Measurements from ENCODE around the gene RARG. TPM values are rescaled to one million over a fixed set of nuclear protein-coding genes. Genes with fewer than 3 reads are reported as not detected.

The RARG gene
- 10 to 100 TPM; 13.5 to 24.1 TPM for total RNA-seq
- long read RNA-seq, partial matches to known transcripts = 2 of 4 reads
- long read RNA-seq, other reads (novel, unspliced or antisense) = 0 of 4 reads

DNA sequence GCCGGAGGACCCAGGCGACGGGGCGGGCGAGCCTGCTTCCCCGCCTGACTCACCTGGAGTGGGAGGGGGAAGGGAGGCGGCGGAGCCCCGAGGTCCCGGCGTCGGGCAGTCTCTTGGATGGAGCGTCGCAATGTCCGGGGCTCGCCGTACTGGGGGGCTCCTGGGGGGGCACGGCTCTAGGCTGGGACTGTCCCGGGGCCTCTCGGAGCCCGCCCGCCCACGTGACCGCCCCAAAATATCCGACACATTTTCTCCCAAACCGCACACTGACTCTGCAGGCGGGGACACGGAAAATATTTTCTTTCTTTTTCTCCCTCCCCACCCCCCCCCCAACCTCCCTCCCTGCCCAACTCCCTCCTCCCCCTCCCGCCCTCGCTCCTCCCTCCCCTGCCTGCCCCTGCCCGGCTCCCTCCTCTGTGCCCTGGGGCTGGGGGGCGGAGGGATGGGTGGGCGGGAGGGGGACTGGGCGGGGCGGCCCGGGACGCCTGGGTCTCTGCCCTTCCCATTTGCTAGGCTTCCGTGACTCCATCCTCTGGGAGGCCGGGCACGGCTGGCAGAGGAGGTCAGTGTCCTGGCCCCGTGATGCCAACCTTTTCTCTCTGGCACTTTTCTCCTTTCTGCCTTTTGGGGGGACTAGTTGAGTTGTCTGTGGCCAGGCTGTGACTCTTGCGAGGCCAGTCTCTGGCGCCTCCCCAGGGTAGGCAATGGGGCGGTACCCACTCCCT lies at the start of gene RARG:
Gene RARG, minus strand, starts transcription at position 289 of the 725 bp plus-strand sequence. CDS start 4,664 bp downstream, outside the sequence.
- intact Hi-C loops (cut with DNase I) = no loop called here
- ATAC-seq = peak; percentile 69 to 83
- DNase-seq = peak; percentile 57

DNA sequence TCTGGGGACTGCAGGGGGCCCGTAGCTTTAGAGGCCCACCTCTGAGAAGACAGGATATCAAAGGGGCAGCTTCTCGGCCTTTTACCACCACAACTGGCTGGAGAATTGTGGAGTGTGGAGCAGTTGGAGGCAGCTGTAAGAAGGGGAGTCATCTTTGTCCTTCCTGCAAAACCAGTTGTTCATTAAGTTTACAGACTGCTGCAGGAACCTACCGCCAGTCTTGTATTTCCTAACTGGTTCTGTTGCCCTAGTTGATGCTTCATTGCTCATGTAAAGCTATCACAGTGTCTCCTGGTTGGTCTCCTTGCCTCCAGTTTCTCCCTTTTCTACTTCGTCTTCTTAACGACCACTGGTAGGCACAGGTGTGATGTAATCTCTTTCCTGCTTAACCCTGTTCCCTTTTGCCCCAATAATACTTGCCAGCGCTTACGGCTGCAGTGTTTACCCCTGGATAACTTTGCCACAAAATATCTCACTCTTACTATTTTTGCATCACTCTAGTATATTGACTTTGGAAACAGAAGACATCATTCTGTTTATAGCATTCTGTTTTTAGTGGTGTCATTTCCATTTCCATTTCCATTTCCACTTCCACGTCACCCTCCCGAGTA lies 48.0 kb upstream of the RARG start:
- DNase-seq (no peak), ATAC-seq (no peak)
- intact Hi-C loops (cut with DNase I) = no loop called here

DNA sequence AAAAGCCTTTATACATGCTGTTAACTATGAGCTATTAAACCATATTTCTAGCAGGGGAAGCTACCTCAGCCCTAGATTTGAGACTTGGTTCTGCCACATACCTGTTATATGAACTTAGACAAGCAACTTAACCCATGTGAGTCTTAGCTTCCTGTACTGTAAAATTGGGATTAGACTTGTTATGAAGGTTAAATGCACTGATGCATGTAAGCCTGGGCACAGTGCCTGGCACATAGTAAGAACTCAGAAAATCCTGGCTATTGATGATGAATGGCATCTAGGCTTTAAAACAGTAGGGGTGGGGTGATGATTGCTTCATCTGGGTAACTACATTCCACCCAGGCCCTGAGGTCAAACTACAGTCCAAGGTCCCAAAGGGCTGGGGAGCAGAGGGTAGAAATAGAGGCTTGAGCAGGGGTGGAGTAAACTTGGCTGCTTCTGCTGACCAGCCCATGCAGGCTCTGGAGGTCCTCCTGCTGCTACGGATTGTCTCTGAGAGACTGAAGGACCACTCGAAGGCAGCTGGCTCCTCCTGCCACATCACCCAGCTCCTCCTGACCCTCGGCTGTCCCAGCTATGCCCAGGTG lies 47.4 kb upstream of the RARG start:
- ATAC-seq (no peak), DNase-seq (no peak)
- intact Hi-C loops (cut with DNase I) = no loop called here

DNA sequence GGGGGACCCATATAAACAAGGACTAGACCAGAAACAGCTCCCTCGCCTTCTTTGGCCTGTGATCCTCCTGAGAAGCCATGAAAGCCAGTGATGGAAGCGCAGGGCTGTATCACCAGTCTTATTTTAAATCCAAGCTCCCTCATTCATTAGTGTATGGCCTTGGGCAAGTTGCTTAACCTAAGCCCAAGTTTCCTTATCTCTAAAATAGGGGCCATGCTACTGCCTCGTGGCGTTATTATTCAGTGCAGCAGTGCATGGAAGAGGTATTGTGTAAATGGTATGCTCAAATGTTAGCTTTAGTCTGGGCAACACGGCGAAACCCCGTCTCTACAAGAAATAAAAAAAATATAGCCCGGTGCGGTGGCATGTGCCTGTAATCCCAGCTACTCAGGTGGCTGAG lies 46.0 kb upstream of the RARG start:
- intact Hi-C loops (cut with DNase I) = no loop called here
- DNase-seq = no peak
- no peak for ATAC-seq

DNA sequence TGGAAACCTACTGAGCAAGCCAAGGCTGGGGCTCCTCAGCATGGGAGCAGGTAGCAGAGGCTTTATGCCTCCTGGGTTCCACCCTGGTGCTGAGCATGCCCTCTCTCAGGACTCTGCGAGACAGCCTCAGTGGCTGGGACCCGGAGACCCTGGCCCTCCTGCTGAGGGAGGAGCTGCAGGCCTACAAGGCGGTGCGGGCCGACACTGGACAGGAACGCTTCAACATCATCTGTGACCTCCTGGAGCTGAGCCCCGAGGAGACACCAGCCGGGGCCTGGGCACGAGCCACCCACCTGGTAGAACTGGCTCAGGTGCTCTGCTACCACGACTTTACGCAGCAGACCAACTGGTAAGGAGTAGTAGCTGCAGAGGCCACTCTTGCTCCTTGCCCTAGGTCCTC lies 44.5 kb upstream of the RARG start:
- intact Hi-C loops (cut with DNase I) = no loop called here
- no peak for DNase-seq
- ATAC-seq = no peak

DNA sequence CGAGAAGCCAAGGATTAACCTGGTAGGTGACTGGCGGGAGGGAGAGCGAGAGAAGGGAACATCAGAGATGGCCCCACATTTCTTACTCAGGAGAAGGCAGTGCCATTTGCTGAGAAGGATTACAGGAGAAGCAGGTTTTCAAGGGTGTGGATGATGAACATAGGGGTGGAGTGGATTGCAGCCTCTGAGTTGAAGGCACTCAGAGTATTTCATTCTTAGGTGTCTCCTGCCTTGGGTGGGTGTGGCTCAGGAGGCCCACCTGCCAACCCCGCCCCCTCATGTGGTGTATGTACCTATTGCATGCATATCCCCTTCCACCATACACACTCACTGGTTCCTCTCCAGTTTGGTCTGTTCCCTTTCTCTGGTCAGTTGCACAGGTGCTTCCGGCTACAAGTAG lies 42.4 kb upstream of the RARG start:
- no peak for DNase-seq
- intact Hi-C loops (cut with DNase I) = no loop called here
- ATAC-seq = no peak

DNA sequence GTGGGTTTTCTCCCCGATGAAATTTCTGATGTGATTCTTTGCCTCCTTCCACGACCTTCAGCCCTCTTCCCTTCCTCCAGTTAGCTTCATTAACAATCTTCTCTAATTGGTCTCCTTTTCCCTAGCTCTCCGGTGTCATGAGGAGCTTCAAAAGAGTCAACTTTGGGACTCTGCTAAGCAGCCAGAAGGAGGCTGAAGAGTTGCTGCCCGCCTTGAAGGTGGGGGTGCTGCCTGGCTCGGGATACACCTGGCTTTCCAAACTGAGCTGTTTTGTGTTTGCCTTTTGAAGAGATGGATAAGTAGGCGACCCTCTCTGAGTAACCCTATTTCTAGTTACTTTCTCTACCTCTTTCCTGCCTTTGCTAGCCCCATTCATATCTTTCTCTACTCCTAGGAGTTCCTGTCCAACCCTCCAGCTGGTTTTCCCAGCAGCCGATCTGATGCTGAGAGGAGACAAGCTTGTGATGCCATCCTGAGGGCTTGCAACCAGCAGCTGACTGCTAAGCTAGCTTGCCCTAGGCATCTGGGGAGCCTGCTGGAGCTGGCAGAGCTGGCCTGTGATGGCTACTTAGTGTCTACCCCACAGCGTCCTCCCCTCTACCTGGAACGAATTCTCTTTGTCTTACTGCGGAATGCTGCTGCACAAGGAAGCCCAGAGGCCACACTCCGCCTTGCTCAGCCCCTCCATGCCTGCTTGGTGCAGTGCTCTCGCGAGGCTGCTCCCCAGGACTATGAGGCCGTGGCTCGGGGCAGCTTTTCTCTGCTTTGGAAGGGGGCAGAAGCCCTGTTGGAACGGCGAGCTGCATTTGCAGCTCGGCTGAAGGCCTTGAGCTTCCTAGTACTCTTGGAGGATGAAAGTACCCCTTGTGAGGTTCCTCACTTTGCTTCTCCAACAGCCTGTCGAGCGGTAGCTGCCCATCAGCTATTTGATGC lies 36.9 kb upstream of the RARG start:
- intact Hi-C loops (cut with DNase I) = loop anchor here in 1 of 2 donors (5.0 kb wide), 1 partner anchor 47 kb away; no protein-coding TSS in a partner anchor
- no peak for DNase-seq
- no peak for ATAC-seq

DNA sequence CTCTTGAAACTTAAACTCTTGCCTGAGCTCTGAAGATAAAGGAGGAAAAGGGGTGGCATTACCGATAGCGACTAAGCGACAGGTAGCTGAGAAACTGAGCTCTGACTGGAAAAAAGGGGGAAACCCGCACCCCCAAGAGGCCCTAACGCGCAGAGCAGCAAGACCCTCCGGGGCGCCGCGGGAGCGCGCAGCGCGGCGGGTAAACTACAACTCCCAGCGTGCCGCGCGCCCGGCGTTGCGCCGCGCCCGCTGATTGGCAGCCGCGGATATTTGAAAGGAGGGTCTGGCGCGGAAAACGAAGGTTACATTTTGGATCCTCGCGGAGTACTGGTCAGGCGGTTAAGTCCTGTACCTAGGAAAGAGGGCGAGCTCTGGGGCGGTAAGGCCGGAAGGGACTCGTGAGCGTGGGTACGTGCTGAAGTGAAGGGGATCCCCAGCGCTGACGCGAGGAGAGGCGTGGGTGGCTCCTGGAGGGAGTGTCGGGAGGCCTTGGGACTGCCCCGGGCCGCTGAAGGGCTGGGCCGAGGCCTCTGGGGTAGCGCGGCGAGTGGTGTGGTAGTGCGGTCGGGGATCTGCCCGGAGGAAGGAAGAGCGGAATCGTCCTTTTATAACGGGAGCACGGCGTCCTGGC lies 36.1 kb upstream of the RARG start, which contains the start of gene ESPL1:
Gene ESPL1, plus strand, starts transcription at position 301 of the 631 bp plus-strand sequence. CDS start 468 bp downstream, outside the sequence.
- intact Hi-C loops (cut with DNase I) = loop anchor here in 1 of 2 donors (5.0 kb wide), 1 partner anchor 46 kb away; no protein-coding TSS in a partner anchor
- peak; percentile 95 to 96 for ATAC-seq
- peak; percentile 81 for DNase-seq

DNA sequence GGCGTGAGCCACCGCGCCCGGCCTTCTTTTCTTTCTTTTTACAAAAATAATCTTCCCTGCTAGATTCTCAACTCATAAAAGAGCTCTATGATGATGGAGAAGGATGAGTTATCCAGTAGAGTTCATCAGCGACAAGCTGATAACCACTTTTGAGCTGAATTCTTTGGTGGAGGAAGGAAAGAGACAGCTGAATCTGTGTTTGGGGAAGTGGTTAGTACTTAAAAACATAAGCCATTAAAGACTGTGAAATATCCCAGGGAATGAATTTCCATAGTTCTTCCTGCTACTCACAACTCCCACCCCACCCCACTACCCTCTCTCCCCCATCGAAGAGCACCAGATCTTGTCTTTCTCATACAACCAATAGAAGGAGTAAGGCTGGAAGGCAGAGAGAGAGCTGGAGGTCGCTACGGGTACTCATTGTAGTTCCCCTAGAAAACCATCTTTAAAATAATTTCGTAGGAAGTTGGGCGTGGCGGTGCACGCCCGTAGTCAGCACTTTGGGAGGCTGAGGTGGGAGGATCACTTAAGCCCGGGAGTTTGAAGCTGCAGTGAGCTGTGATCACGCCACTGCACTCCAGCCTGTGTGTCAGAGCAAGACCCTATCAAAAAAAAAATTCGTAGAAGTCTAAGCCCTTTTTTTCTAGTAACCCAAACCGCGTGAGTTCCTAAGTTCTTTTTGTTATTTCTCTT lies 35.4 kb upstream of the RARG start:
- intact Hi-C loops (cut with DNase I) = loop anchor here in 1 of 2 donors (5.0 kb wide), 1 partner anchor 45 kb away; no protein-coding TSS in a partner anchor
- peak; percentile 35 to 62 for ATAC-seq
- no peak for DNase-seq

DNA sequence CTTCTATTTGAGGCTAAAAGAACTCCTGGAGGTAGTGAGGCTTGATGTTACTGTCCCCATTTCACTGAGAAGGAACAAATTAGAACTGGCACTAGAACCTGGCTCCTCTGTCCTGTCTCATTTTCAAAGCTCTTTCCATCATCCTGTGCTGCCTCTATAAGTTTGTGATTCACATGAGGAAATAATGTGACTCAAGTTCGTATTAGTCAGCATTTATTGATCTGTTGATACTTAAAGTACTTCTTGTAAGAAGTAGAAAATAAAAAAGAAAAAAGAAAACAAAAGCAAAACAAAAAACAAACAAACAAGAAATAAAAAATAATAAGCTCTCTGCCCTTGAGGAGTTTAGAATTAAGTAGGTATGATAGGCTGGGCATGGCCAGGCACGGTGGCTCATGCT lies 33.8 kb upstream of the RARG start:
- ATAC-seq = no peak
- intact Hi-C loops (cut with DNase I) = loop anchor here in 1 of 2 donors (5.0 kb wide), 1 partner anchor 43 kb away; no protein-coding TSS in a partner anchor
- DNase-seq = no peak

DNA sequence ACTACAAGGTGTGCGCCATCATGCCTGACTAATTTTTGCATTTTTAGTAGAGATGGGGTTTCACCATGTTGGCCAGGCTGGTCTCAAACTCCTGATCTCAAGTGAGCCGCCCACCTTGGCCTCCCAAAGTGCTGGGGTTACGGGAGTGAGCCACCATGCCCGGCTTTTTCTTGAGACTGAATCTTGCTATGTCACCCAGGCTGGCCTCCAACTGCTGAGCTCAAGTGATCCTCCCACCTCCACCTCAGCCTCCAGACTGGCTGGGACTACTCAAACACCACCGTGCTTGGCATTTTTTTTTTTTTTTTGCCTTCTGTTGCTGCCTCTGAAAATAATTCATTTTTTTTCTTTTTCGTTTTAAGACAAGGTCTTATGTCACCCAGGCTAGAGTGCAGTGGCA lies 27.9 kb upstream of the RARG start:
- ATAC-seq = no peak
- intact Hi-C loops (cut with DNase I) = no loop called here

DNA sequence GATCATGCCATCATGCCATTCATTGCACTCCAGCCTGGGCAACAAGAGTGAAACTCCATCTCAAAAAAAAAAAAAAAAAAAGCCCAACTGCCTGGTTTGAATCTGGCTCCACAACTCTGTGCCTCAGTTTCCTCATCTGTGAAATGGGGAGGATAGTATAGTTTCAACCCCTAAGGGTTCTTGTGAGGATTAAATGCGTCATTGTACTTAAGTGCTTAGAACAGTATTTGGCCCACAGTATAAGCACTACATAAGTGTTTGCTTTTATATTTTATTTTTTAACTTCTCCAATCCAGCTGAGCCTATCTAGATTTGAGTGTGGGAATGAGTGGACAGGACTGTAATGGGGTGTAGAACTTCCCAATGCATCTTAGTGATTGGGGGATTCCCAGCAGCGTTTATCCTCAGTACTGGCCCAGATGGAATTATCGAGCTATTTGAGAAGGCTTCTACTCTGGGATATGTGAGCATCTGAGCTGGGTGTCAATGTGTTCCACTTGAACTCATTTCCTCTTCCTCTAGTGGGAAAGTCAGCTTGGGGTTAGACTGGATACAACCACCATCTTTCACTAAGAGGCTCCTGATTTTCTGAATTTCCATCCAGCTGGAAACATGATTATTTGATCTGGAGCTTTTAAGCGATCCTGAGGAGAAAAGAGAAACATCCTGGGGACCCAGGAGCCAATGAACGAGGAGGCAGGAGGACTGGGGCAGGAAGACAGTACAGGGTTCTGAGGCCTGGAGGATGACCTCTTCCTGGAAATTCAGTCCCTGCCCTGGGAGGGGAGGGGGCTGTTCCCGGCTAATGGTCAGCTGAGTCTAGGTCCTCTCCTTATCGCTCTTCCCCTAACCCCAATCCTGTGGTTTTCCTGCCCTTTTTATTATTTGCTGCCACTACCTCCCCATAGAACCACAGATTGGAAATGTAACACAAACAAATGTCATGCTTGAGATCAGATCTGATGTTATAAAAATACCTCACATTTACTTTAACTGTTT lies 26.8 kb upstream of the RARG start:
- DNase-seq (no peak), ATAC-seq (no peak)
- intact Hi-C loops (cut with DNase I) = no loop called here

More for the DNA sequence above, 27.9 kb upstream of the RARG start:
- DNase-seq = no peak

DNA sequence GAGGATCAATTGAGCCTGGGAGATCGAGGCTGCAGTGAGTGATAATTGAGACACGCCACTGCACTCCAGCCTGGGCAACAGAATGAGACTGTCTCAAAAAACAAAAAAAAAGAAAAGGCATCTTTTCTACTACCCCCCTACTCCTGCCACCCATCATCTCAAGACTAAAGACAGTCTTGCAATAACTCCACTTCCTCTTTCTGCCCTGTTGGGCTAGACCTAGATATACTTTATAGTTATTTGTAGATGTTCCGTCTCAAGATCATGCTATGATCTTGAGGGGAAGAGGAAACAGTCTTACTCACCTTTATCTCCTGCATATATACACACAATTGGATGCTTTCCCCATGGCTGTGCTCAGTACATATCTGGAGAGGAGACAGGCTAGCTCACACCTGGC lies 24.0 kb upstream of the RARG start:
- no peak for DNase-seq
- no peak for ATAC-seq
- intact Hi-C loops (cut with DNase I) = no loop called here

DNA sequence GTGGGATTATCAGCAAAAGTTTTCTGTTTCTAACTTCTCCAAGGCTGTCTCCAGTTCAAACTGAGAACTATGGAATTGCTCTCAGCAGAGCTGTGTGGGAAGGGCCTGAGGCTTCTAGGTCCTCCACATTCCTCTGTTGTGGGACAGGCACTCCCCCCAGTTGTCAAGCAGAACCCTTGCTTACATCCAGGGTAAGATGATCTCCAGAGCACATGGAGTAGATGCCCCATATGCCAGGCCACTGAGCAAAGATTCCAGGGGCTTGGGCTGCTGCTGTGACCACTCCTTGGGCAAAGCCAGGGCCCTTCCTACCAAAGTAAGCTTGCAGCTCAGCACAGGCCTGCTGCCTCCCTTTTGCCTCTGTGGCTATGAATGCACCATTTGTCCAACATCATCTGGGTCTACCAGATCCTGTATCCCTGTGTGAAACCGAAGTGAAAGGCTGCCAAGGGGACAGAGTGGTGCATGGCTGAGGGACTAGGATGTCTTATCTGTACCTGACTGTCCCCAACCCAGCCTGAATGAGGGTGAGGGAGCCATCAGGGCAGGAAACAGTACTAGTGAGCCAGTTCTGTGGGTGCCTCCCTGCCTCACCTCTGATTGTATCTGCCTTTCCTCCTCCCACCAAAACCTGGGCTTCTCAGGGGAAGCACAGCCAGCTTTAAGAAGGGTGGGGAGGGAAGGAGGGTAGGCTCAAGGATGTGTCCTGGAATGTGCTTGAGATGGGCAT lies 23.0 kb upstream of the RARG start:
- intact Hi-C loops (cut with DNase I) = loop anchor here (5.0 kb wide), 1 partner anchor 43 kb away; no protein-coding TSS in a partner anchor
- no peak for ATAC-seq
- no peak for DNase-seq

DNA sequence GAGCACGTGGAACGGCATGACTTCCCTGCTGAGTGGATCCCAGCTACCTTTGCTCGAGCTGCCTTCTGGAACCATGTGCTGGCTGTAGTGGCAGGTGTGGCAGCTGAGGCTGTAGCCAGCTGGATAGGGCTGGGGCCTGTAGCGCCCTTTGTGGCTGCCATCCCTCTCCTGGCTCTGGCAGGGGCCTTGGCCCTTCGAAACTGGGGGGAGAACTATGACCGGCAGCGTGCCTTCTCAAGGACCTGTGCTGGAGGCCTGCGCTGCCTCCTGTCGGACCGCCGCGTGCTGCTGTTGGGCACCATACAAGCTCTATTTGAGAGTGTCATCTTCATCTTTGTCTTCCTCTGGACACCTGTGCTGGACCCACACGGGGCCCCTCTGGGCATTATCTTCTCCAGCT lies 21.3 kb upstream of the RARG start:
- intact Hi-C loops (cut with DNase I) = loop anchor here (5.0 kb wide), 1 partner anchor 41 kb away; no protein-coding TSS in a partner anchor
- ATAC-seq (no peak), DNase-seq (no peak)

All from left cardiac atrium (tissue), 4 donors.